RWPE2 (cell line): ENCODE results near the gene ABCB9.

Source experiments
- ATAC-seq: fragments of 200-7000 bp; cut with Tn5 transposase; 3 replicates; pipeline ENCODE4 v1.9.1; 2021; ENCODE audit warnings: low read depth
- DNase-seq: peaks from one replicate; pipeline ENCODE4 v3.0.0-alpha.2; 2020; ENCODE audit warnings: low spot score
- H3K27ac ChIP-seq: fragments of 450-650 bp; 2 replicates; pipeline ENCODE4 v1.5.1; 2017; ENCODE audit warnings: mild to moderate bottlenecking; ENCODE audit not compliant: poor library complexity, severe bottlenecking
- H3K27me3 ChIP-seq: fragments of 250-450 bp; sonication (Bioruptor Pico); 2 replicates; pipeline ENCODE4 v1.5.1; 2021; ENCODE audit warnings: mild to moderate bottlenecking, moderate library complexity; ENCODE audit not compliant: insufficient read depth, poor library complexity, severe bottlenecking
- H3K36me3 ChIP-seq: fragments of 250-450 bp; sonication (Bioruptor Pico); 2 replicates; pipeline ENCODE4 v1.5.1; 2020; ENCODE audit warnings: low read depth, mild to moderate bottlenecking, moderate library complexity
- H3K4me1 ChIP-seq: fragments of 250-450 bp; sonication (Bioruptor Pico); 2 replicates; pipeline ENCODE4 v1.5.1; 2021; ENCODE audit warnings: mild to moderate bottlenecking, moderate library complexity; ENCODE audit not compliant: insufficient read depth, poor library complexity, severe bottlenecking
- H3K4me3 ChIP-seq: fragments of 250-450 bp; sonication (Bioruptor Pico); 2 replicates; pipeline ENCODE4 v1.5.1; 2021; ENCODE audit warnings: mild to moderate bottlenecking, moderate library complexity; ENCODE audit not compliant: severe bottlenecking
- H3K9me3 ChIP-seq: fragments of 250-450 bp; sonication (Bioruptor Pico); 2 replicates; pipeline ENCODE4 v1.5.1; 2021; ENCODE audit warnings: mild to moderate bottlenecking, moderate library complexity; ENCODE audit not compliant: severe bottlenecking
- CTCF ChIP-seq: fragments of 450-650 bp; IDR thresholded peaks from one replicate; pipeline ENCODE4 v1.5.1; 2017; ENCODE audit warnings: mild to moderate bottlenecking, moderate library complexity; ENCODE audit not compliant: poor library complexity, severe bottlenecking

The ABCB9 gene

GRCh38 chr12:122988612-122989212 lies 22.4 kb upstream of the ABCB9 start:
- ATAC-seq, result no peak

GRCh38 chr12:122988036-122988435 lies 21.8 kb upstream of the ABCB9 start:
- Histone ChIP-seq H3K4me3 (no peak overlapping the region), H3K27ac (no peak overlapping the region), H3K4me1 (no peaks in the 10 kb centered on the region), H3K36me3 (peaks cover 1% of the 10 kb centered on the region; the same call in 1 of the 2 replicates), H3K9me3 (no peaks in the 10 kb centered on the region), H3K27me3 (no peaks in the 10 kb centered on the region)
- DNase-seq (no peak), ATAC-seq (no peak)
- TF ChIP-seq CTCF, result no peak

More at GRCh38 chr12:122988612-122989212, 22.4 kb upstream of the ABCB9 start:
- TF ChIP-seq CTCF, result no peak
- Histone ChIP-seq H3K9me3 (no peaks in the 10 kb centered on the region), H3K4me1 (no peaks in the 10 kb centered on the region), H3K4me3 (no peak overlapping the region), H3K27me3 (no peaks in the 10 kb centered on the region), H3K27ac (no peak overlapping the region), H3K36me3 (no peaks in the 10 kb centered on the region)
- DNase-seq, result no peak

GRCh38 chr12:122987086-122987951 lies 21.1 kb upstream of the ABCB9 start:
- no peak for ATAC-seq
- Histone ChIP-seq H3K36me3 (peaks cover 8% of the 10 kb centered on the region), H3K4me1 (no peaks in the 10 kb centered on the region)

GRCh38 chr12:122986258-122986871 lies 20.1 kb upstream of the ABCB9 start:
- no peaks in the 10 kb centered on the region for H3K27me3 ChIP-seq
- H3K4me1 ChIP-seq, result peaks cover 6% of the 10 kb centered on the region
- no peaks in the 10 kb centered on the region for H3K9me3 ChIP-seq
- H3K27ac ChIP-seq, result no peak overlapping the region
- no peak for DNase-seq
- no peak for TF ChIP-seq CTCF
- H3K4me3 ChIP-seq, result no peak overlapping the region
- H3K36me3 ChIP-seq, result peaks cover 18% of the 10 kb centered on the region
- ATAC-seq, result no peak

More at GRCh38 chr12:122987086-122987951, 21.1 kb upstream of the ABCB9 start:
- TF ChIP-seq CTCF, result no peak
- no peak for DNase-seq
- H3K9me3 ChIP-seq, result no peaks in the 10 kb centered on the region
- no peak overlapping the region for H3K4me3 ChIP-seq
- no peaks in the 10 kb centered on the region for H3K27me3 ChIP-seq
- no peak overlapping the region for H3K27ac ChIP-seq
